HG02588 (cell line): ENCODE measurements around the gene GPR34.
"Not testable (repeated sequence)": the region's sequence is repeated elsewhere in the genome, so short reads cannot be mapped to it uniquely, and the experiment has no call there.

ENCODE experiments used
- ATAC-seq: cut with Tn5 transposase; IDR thresholded peaks from one replicate; pipeline ENCODE4 v1.9.1; 2021; ENCODE audit warnings: mild to moderate bottlenecking, moderate library complexity; ENCODE audit not compliant: unreplicated experiment

The GPR34 gene

DNA sequence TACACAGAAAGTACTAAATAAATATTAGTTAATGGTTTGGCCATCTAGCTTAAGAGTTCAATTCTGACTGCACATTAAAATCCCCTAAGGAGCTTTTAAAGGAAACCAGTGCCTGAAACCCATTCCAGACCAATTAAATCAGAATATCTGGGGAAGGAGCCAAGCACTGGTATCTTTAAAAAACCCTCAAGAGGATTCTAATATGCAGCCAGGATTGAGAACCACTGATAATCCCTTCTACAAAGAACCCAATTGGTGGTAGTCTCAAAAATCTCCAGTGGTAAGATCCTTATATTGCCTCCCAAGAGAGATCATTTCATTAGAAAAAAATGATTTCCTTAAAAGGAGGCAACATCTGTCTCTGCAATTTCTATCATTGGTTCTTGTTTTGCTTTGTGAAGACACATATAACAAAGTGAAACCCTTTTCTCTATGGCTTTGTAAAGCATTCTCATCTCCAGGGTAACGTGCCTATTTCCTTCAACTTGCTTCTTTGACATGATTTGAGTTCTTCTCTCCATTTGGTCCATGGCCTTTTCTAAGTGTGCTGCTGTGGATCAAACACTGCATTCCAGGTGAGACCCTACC, 3.5 kb downstream of the GPR34 start:
- ATAC-seq: no peak

DNA sequence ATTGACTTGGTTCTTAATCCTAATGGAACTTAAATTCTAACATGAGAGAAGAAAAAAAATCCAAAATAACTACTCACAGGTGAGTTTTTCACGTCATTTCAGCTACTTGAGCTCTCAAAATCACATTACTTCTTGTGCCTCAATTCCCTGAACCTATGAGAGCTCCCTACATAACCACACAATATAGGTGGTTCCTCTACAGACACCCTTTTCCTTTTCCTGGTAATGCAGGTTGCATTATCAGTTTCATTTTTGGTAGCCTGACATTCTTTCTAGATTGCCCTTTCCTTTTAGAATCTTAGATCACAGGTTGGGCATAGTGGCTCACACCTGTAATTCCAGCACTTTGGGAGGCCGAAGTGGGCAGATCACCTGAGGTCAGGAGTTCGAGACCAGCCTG, 4.3 kb downstream of the GPR34 start:
- ATAC-seq: no peak

DNA sequence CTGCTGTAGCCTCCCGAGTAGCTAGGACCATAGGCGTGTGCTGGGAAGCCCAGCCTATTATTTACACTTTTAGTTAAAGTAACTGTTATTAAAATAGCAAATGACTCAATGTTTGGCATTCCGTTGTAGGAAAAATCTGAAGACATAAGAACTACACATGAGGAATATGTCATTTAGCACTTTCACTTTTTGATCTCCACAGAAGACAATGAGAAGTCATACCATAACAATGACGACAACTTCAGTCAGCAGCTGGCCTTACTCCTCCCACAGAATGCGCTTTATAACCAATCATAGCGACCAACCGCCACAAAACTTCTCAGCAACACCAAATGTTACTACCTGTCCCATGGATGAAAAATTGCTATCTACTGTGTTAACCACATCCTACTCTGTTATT, 6.7 kb downstream of the GPR34 start:
- ATAC-seq: no peak

DNA sequence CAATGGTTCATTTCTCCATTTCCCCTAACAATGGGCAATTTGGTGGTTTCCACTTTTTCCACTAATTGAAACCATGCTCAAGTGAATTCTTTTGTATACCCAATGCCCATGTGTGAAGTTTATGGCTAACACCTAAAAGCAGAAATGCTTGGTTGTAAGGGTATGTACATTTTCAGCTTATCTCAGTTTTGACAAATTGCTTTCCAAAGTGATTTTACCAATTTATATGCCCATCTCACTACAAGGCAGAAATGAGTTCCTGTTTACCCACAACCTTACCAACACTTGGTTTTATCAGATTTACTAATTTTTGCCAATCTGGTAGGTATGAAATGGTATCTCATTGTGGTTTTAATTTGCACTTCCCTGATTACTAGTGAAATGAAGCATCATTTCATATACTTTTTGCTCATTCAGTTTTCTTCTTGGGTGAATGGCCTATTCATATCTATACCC, 14.8 kb downstream of the GPR34 start:
- no peak for ATAC-seq

DNA sequence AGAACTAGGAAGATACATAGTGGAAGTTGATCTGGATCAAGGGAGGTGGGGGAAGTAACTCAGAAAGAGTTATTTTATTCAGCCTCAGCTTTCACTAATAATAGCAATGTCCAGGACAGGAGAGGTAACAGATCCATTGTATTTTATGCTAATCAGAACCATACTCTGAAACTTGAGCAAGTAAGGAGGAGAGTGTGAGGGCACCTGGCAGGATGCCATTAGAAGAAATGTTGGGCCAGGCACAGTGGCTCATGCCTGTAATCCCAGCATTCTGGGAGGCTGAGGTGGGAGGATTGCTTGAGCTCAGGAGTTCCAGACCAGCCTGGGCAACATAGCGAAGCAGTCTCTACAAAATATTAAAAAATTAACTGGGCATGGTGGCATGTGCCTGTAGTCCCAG, 16.3 kb downstream of the GPR34 start:
- ATAC-seq: no peak

DNA sequence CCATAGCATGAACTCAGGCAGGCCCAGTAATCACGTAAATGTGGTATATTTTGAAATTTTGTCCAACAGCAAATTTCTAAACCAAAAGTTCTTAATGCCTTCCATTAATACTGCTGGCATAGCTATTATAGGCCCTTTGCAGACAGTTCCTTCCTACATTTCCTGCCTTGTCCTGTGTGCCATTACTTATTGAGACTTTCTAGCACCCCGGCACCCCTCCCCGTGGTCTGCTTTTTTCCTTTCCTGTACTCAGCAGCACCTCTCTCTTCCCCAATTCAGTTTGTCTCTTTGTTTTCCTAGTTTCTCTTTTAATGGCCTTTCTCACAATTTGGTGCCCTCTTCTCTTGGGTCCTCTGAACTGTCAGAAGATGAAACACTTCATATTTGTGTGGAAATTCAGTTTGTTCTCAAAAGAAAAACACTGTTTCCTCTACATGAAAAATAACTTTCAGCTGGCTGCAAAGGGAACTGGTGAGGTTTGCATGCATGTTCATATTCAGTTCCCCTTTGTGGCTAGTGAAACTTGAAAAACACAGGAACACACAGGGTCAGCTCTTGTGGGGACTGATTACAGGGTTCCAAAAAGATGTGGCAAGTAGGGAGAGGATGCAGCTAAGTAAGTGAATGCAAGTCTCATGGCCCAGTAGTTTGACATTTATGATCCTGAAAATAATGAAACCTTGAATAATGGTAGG, 17.1 kb downstream of the GPR34 start:
- peak; percentile 87 for ATAC-seq

DNA sequence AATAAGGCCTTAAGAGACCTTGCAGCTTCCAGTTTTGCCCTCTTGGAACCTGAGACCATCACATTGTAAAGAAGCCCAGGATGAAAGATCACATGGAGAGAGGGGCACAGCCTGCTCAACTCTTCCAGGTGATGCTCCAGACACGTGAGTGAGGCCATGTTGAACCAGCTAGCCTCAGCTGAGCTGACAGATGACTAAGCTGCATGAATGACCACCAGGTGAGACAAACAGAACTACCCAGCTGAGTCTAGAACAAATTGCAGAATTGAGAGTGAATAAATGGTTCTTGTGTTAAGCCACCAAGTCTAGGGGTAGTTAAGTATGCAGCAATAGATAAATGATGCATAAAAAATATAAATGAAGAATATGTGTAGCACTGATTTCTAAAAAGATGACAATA, 18.4 kb downstream of the GPR34 start:
- no peak for ATAC-seq

DNA sequence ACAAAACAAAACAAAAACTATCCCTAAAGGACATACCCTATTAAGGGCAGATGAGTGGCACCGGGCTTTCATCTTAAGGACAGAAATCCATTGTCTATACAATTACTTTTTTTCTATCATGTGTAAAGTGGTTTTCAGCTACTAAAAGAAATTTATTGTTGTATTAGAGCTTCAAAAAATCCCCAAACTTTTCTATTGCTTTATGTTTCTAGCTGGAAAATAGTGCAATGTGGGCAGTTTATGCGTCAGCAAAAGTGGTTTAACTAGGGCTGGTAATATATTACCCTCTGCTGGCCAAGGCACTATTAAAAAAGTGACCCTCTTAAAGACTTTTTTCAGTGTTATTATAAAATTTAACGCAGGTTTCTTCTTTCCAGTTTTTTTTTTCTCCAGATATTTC, 19.7 kb downstream of the GPR34 start:
- ATAC-seq: no peak

DNA sequence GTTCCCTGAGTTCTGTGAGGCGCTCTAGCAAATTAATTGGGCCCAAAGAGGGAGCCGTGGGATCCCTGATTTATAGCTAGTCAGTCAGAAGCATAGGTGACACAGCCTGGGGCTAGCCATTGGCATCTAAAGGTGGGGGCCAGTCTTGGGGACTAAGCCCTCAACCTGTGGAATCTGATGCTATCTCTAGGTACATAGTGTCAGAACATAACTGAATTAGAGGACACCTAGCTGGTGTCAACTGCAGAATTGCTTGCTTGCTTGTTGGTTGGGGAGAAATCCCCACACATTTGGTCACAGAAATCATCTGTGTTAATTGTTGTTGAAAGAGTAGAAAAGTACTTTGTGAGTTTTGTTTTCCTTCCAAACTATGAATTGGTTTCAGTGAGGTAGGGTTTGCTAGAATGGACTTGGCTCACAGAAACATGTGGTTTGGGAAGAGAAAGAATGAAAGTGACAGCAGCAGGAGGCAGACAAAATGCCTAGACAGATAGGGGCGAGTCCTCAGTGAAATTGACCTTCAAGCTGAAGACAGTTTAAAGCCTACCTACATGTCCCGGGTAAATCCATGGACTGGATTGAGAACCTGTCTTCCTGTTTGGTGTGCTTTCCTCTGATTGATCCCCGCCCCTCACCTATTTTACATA, 22.4 kb downstream of the GPR34 start:
- no peak for ATAC-seq

DNA sequence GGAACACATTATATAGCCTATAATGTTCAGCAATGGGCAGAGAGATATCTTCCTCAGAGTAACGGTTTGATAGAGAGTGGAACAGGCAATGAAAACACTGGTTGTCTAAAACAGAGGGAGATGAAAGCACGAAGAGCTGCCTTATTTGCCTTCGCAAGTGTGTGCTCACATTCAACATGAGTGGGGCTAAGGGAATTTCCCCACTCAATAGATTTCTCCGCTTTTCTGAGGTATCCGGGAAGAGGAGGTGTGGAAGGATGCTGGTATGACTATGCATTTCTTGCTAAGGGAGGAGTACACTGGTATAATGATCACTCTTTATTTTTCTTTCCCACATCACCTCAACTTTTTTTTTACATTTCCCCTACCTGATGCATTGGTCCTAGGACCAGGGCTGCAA, 27.4 kb downstream of the GPR34 start:
- no peak for ATAC-seq

DNA sequence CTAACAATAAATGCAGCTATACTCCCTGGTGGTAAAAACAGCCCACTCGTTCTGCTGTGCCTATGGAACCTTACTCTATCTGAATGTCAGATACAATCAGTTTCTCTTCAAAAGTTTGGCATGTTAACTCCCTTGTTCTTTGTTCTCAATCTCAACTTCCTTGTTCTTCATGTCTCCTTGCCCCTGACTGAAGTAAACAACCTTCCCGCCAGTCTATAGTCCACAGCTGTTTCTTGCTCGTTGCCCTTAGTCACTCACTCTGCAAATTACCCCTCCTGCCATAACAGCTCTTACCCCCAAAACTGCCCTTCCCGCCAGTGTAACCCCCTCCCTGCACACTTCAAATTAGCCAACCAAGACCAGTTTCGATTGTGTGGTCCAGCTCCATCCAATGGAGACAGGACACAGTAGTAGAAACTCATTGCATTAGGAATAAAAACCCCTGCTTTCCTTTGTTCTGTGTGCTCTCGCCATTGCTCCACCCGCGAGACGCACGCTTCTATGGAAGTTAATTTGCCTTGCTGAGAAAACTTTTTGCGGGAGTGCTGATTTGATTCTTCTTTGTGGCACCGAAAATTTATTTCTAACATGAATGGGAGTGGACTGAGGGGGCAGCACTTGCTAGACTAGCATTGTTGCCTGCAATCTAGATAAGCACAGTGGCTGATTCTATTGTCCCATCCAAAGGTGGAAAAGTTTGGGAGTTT, 28.1 kb downstream of the GPR34 start:
- ATAC-seq: no peak

DNA sequence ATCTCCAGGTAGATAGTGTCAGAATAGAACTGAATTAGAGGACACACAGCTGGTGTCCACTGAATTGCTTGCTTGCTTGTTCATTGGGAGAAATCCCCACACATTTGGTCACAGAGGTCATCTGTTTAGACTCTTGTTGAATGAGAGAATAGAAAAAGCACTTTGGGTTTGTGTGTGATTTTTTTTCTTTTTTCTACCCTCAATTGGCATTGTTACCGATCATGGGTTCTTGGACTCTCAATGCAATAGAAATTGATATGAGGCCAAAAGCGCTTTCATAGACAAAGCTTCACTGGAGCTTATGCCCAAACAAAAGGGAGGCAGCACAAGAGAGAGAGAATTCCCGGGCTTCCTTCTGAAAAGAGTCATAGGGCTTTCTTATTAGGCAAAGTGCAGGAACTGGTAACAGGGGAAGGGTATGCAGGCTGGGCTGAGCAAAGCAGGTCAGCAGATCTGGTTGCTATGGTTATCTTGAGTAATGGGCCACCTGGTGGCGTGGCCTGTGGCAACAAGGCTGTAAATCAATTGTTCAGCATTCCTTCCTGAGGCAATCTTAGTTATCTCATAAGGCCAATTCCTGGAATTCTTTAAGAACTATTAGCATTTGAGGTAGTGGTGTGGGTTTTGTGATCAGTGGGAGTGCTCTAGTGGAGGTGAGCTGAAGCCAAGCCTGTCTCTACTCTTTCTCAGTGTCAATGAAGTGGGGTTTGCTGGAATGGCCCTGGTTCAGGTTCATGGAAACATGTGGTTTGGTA, 29.9 kb downstream of the GPR34 start:
- no peak for ATAC-seq

DNA sequence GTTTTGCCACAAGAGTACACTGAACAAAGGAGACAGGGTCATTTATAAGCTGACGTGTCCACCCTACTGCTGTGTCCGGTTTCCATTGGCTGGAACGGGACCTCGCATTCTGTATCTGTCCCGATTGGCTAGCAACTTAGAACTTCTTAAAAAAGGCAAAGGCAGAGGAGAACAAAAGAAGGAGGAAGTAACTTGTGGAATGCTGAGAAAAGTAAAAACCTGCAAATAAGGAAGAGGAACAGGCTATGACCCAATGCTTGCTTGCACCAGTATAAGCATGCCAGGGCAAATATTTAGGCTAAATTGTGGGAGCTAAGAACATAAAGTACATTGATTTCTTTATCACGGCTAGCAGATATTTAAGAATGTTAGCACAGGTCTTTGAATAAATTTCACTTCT, 30.8 kb downstream of the GPR34 start:
- ATAC-seq: not testable (repeated sequence)

DNA sequence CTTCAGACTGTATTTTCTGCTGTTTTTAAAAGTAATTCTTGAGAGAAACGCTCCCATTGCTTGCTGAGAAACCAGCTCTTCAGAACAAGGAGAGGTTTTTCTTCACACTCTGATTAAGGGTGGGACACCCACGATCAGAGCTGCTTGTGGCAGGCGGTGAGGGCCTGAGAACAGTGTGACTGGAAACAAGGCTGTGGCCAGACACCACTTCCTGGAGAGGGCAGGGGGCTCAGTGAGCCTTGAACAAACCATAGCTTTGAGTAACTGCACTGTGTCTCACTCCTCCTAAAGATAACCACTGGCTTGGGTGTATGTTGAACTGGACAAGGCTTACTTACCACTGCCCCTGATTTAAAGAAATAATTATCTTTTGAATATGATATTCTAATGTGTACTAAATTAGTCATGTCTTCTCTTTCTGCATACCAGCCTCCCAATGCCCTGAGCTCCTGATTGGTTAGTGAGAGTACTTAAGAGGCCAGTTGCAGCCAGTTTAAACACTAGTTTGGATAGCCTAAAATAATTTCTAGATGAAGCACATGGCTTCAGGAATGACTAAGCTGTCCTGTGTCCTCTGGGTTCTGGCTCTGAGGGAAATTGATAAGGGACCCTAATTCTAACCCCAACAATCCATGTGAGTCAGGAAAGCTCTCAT, 31.5 kb downstream of the GPR34 start:
- ATAC-seq: peak; percentile 80

DNA sequence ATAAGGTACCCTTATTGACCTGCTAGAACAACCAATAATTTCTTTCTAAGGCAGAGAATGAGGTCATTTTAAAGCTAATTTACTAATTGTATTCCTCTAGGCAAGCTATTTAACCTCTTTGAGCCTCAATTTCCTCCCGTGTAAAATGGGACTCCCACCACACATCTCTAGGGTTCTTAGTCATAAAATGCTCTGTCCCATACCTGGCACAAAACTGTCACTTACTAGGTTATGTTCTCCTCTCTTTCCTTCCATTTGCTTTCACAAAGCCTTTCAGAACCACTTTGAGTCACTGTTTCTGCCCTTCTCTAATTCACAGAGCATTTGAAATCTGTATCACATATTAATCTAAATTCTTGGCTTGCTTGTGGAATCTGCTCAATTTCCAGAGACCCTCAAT, 32.8 kb downstream of the GPR34 start:
- no peak for ATAC-seq

DNA sequence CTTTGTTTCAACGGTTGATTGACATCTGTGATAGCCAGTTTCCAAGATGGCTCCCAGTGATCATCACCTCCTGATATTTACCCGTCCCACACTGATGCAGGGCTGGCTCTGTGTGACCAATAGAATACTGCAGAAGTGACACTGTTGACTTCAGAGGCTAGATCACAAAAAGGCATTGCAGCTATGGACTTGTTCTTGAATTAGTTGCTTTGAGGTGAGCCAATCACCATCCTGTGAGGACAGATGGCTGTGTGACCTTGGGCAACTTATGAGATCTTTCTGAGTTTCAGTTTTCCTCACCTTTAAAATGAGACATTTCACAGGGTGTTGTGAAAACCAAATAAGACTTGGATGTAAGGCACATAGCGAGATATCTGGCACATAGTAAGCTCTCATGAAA, 33.4 kb downstream of the GPR34 start:
- ATAC-seq: no peak

DNA sequence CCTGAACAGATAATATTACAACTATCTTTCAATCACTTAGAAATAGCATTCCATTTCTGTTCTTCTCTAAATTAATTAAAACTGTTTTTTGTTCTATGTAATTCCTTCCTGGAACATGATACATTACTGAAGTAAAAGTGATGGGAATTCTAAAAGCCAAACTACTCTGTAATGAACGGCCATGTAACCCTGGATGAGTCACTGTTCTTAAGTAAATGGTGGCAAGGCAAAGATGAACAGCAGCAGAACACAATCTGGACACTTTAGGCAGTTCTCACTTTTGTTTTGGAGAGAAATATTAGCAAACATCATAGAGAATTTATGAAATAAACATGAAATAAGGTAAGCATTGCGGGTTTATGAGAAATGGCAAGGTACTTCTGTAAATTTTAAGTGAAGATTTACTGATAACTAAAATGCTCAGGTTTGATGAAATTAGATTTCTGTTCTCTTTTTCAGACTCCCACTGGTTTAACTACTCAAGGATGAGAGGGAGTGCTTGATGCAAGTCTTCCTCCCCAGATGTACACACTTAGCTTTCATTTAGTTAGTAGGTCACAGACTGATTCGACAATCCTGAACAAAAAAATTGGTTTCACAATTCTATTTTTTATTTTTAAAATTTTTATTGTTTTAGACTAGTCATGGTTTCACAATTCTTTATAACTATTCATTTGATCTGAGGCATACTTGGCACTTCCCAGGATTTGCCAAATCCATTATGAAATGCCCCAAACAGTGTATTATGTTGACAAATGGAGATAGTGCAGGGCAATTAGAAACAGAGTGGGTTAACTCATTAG, 34.2 kb downstream of the GPR34 start:
- no peak for ATAC-seq

DNA sequence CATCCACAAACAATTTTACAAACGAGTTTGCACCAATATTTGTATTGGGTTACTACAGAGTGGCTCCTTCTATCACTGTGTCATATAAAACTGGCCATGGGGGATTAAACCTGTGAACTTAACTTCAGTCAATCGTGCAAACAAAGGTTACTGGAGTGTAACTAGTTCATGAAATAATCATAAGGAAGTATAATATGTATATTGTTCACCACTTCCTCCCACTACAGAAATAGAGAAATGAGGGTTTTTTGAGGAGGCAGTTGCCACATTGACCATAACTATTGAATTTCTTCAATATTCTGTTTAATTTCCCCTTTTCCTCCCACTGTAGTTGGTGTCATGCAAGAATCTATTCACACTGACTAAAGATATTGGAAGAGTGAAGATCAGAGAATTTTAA, 35.1 kb downstream of the GPR34 start, which contains the start of gene GPR82:
GPR82 (plus strand) TSS at position 356 of the 400 bp plus-strand sequence. CDS start 2,846 bp downstream, outside the sequence.
- ATAC-seq: no peak

DNA sequence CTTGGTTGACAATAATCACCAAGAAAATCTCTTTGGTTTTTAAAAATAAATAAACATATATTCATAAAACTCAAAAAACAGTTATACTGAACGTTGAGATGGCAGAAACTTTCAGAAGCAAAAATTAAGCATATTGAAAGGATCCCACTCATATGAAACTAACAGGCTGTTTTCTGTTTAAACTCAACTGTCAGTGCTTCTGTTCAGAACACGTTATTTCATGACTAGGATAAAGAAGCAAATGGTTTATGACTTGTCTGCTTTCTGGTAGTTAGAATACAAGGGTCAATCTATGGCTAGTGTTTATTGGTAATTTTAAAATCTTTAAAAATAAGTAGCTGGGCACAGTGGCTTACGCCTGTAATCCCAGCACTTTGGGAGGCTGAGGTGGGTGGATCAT, 39.4 kb downstream of the GPR34 start:
- no peak for ATAC-seq

DNA sequence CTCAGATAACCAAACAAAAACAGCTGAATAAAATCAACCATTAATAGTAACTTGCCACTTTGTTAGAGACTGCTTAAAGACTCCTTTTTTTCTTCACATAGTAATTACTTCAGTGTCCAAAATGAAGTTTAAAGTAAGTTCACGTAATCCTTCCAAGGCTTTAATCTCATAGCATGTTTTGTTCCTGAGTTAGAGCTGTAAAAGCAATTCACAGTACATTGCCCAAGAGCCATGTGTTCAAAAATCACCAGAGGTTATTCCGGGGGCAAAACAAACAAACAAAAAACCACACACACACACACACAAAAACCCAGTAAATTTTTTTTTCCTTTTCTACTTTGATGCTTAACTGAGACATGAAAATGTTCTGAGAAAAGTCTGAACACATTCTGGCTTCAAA, 41.3 kb downstream of the GPR34 start:
- ATAC-seq: no peak
